H1 (cell line): Measurements from ENCODE around the gene HMGN2. TPM values are rescaled to one million over a fixed set of nuclear protein-coding genes. Genes with fewer than 3 reads are reported as not detected.

Experiments
- CHD7 ChIP-seq: fragments of 300-600 bp; sonication (generic); IDR thresholded peaks from 2 replicates; pipeline ENCODE4 v1.7.1; 2012; ENCODE audit warnings: low read length, moderate library complexity, mild to moderate bottlenecking, inconsistent platforms; ENCODE audit not compliant: insufficient replicate concordance
- KDM4A ChIP-seq: IDR thresholded peaks from one replicate; pipeline ENCODE4 v1.7.1; 2012; ENCODE audit warnings: low read depth, mild to moderate bottlenecking, moderate library complexity, low read length, inconsistent platforms; ENCODE audit not compliant: severe bottlenecking
- polyA plus RNA-seq, 7 experiments: library from polyadenylated mRNA; depleted of rRNA in 3 of 7; stranded (reverse) in 5 of 7; unstranded in 2 of 7; fragments of >200 nt in 5 of 7; fragments of 200-250 nt in 2 of 7; gene quantifications; 1 replicate in 5 of 7; 2 replicates in 1 of 7; 4 replicates in 1 of 7; pipeline versions ENCODE4 v1.2.1 to v1.2.3, GENCODE V29; 2011 to 2013; ENCODE audit warnings: missing spikeins in 2 of 7, mixed read lengths in 2 of 7
- total RNA-seq: library from RNA; stranded (reverse); fragmentation: NEBNext Ultra II Directional; extraction: Animal tissue kit (Norgen Biotek cat#: 25700); gene quantifications from 2 replicates; pipeline ENCODE4 v1.2.1, GENCODE V29; 2021

HMGN2 gene
- total and polyA plus RNA-seq, 2 of the 8 experiments (the other 6 are each of a cell fraction or from before 2014, with no cell fraction given): 254 to 453 TPM

GRCh38 chr1:26518355-26518754 is 46.1 kb downstream of the HMGN2 start (continued):
- no peak for TF ChIP-seq CHD7
- no peak for TF ChIP-seq KDM4A
